GM04504 (cell line): ENCODE results near the gene GYPC.
A peak's percentile ranks its signal among the peaks of the same experiment; 100 is the strongest.
"Not testable (repeated sequence)": the region's sequence is repeated elsewhere in the genome, so short reads cannot be mapped to it uniquely, and the experiment has no call there.

Source experiments
- DNase-seq: peaks from one replicate; pipeline ENCODE4 v3.0.0-alpha.2; 2012; ENCODE audit warnings: low read depth

The GYPC gene

GRCh38 chr2:126699716-126700581 lies 44.0 kb downstream of the GYPC start:
- peak; percentile 38 for DNase-seq

GRCh38 chr2:126700677-126701076 lies 44.7 kb downstream of the GYPC start:
- DNase-seq = peak; percentile 11

DNA sequence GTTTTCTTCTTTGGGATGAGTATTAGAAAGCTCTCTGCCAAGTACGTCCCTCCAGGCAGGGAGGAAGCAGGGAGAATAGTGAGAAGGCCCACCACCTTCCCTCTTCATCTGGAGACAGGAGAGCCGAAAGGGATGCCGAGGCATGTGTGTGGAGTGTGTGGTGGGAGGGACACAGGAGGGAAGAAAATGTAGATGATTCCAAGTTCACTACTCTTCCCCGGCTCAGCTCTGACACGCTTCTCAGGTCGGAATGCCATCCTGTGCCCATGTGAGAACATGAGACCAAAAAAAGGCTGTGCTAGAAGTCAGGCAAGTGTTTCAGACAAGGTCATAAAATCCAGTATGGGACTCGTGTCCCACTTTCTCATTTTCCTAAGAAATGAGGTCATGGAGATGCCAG lies 47.4 kb downstream of the GYPC start:
- DNase-seq = no peak

- peak; percentile 6 for DNase-seq
Observed at GRCh38 chr2:126704434-126705160, 48.6 kb downstream of the GYPC start.

DNA sequence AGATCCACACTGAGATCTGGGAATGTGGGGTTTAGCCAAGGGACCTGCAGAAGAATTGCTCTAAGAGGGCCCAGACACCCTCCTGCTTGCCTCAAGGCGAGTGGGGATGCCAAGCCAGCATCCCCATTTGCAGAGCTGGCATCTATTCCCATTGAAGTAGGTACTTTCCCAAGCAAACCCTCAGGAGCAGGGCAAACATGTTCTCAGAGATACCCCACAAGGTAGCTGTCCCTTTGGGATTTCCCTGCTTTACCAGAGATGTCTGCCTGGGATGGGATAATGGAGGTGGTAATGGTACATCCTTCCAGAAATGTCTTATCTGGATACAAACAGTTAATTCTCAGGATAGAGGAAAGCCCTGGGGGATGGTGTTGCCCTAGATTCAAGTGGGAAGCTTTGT lies 51.2 kb downstream of the GYPC start:
- no peak for DNase-seq

DNA sequence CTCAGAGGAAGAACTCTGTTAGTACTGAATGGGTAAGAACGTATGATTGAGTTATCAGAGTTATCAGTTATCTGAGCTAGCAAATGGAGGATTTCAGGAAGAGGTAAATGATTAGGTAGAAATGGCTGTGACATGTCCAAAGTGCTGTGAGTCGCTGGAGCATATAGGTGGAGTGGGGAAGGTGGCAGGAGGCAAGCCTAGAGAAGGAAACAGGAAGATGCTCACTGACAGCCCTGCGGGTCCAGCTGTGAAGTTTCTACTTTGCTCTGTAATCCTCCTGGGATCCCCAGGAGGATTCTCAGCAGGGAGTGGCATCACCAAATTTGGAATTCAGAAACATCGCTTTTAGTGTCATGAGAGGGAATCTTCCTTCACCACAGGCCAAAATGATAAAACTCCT lies 52.0 kb downstream of the GYPC start:
- no peak for DNase-seq

- DNase-seq = no peak
Observed at GRCh38 chr2:126714191-126714965, 58.4 kb downstream of the GYPC start.

DNA sequence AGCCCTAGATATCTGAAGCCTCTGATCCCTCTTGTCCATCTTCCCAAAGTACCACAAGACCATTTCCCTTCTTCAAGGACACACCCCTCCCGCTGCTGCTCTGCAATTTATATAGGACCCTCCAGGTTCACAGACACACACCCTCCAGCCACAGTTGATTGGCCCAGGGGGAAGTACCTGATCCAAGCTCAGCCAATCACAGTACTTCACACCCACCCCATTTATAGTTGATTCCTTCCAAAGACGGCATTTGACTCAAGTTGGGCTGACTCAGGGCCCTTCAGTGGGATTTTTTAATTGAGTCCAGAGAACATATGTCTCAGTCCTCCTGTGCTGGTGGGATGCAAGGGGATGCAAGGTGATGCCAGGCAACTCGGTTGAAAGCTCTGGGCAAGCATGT lies 59.2 kb downstream of the GYPC start:
- no peak for DNase-seq

DNA sequence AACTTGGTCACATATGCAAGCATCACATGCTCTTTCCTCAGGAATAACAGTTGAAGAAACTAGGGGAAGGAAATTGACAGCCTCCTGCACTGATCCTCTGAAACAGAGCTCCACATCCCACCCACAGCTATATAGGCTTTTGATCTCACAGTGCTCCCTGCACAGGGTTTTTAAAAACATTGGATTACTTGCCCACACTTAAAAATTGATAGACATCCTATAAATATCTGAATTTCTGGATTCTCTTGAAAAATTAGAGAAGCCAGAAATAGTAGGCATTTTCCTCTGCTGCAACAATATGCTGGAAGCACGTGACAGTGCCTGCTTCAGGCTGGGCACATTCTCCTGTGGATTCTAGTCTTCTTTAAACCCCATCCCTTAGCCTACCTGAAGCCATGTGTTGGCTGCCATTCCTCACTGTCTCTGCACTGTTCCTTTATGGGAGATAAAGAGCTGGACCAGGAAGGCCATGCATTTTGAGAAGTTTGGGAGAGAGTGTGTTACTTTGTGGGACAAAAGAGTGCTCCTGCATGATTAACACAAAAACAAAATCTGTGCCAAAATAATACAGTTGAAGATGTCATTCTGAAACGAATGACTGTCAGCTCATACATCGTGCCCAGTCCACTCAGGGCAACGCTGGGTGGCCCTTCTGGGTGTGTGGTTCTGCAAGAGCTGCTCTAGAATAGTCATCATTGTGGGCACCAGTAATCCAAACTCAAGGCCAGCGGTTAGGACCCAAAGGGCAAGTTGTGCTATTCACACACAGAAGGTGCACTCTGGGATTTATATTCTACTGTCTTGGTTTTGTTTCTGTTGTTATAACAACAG lies 59.8 kb downstream of the GYPC start:
- DNase-seq = no peak

GRCh38 chr2:126717277-126717676 lies 61.3 kb downstream of the GYPC start:
- DNase-seq = not testable (repeated sequence)

DNA sequence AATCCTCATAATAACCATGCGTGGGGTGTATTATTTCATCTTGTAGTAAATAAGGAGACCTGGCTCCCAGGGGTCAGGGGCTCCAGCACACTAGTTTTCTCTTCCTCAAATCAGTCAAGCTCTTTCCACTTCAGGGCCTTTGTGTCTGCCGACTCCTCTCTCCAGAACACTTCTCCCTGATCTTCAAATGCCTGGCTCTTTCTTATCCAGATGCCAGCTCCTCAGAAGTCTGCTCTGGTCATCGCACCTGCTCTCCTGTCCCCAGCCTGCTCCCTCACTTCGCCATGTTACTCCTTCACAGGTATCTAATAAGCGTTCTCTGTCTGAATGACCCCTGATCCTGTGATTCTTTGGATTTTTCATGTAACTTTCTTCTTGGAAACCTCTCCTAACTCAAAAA lies 62.0 kb downstream of the GYPC start:
- no peak for DNase-seq

- no peak for DNase-seq
Observed at GRCh38 chr2:126719191-126719832, 63.4 kb downstream of the GYPC start.

GRCh38 chr2:126719833-126720351 lies 63.9 kb downstream of the GYPC start:
- no peak for DNase-seq

DNA sequence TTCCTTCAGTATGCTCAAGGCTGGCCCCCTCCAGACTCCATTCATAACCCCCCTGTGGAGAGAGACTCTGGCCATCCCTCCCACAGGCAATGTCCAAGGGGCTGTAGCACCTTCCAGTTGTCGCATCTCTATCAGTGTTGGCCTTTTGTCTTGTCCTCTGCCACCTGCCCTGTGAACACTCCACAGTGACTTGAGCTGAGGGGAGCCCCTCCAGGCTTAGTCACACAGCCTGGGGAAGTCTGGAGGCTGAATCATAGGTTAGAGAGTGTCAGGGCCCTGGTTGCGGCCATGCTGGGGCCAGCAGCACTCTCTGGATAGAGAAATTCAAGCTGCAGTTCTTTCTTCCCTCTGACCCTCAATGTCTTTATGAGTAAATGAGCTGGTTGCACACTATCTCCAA lies 64.7 kb downstream of the GYPC start:
- no peak for DNase-seq

- DNase-seq = no peak
Observed at GRCh38 chr2:126722081-126722480, 66.1 kb downstream of the GYPC start.

GRCh38 chr2:126722546-126722945 lies 66.6 kb downstream of the GYPC start:
- no peak for DNase-seq

- DNase-seq = no peak
Observed at GRCh38 chr2:126723281-126723815, 67.4 kb downstream of the GYPC start.

DNA sequence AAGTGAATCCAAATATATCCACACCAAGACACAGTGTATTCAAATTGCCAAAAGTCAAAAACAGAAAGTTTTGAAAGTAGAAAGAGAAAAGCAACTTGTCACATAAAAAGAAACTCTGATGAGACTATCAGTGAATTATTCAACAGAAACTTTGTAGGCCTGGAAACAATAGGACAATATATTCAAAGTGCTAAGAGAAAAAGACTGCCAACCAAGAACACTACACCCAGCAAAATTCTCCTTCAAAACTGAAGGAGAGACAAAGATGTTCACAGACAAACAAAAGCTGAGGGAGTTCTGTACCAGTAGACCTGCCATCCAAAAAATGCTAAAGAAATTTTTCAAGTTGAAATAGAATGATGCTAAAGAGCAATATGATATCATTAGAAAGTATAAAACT lies 69.6 kb downstream of the GYPC start:
- no peak for DNase-seq

- DNase-seq = no peak
Observed at GRCh38 chr2:126729896-126730295, 73.9 kb downstream of the GYPC start.

- DNase-seq = no peak
Observed at GRCh38 chr2:126730655-126731054, 74.7 kb downstream of the GYPC start.

- no peak for DNase-seq
Observed at GRCh38 chr2:126731353-126731752, 75.4 kb downstream of the GYPC start.
